Bone marrow (tissue), 2 donors: Measurements from ENCODE around the gene LMO3.
"Not testable (repeated sequence)": the region's sequence is repeated elsewhere in the genome, so short reads cannot be mapped to it uniquely, and the experiment has no call there.

Experiments used
- DNase-seq, 2 donors: peaks; one replicate each; lab custom pipeline; 2025; lab: John Stamatoyannopoulos, UW

The LMO3 gene

DNA sequence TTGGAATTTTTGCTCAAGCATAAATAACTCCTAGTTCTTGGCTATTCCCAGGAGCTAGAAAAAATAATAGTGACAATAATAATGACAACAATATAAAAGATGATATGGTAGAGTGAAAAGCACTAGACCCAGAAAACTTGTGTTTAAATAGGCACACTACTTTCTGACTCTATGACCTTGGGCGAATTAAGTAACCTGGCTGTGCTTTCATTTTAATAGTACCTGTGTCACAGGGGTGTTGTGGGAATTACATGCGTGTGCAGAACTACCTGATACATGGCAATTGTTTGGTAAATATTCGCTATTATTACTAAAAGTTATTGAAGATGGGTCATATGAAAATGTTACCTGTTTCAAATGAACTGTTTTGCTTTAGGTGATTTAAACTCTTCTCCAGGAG lies 60.1 kb downstream of the LMO3 start:
- DNase-seq = no peak

DNA sequence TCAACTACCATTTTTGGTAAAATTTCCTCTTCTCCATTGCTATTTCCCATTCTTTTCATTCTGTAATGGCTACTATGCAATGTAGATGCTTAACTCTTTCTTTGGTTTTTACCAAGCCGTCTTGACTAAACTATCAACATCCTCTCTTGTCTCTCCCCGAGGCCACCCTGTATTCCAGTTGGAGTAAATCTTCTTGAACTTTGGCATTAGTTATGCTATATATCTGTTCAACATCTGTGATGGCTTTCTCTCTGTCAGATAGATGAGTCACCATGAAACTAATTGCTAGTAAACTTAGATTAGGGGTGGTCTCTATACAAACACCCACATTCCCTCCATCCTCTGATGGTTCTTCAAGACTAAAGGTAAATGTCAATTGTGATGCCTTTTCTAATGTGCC lies 63.4 kb downstream of the LMO3 start:
- no peak for DNase-seq

DNA sequence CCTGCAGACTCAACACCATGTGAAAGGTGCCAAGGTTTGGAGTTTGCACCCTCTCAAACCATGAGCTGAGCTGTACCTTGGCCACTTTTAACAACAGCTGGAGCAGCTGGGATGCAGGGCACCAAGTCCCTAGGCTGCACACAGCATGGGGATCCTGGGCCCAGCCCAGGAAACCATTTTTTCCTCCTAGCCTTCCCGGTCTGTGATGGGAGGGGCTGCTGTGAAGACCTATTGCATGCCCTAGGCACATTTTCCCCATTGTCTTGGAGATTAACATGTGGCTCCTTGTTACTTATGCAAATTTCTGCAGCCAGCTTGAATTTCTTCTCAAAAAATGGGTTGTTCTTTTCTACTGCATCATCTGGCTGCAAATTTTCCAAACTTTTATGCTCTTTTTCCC lies 68.3 kb downstream of the LMO3 start:
- DNase-seq = not testable (repeated sequence)

DNA sequence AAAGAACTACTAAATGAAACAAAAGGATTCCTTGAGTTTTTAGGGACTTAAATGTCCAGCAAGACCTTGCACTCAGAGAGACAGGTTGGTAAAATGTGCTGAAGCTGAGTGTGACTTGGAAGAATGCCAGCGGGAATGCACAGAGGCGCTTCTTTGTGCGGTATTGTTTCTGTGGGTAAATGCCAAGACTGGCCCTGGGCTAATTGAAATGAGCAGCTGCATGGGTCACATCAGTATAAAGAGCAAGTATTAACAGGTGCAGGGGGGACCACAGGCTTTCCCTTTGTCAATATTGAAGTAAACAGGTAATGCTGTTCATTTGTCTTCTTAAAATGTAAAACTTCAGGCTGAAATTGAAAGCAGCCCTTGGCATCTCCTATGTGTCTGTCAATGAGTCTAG lies 74.3 kb downstream of the LMO3 start:
- no peak for DNase-seq

DNA sequence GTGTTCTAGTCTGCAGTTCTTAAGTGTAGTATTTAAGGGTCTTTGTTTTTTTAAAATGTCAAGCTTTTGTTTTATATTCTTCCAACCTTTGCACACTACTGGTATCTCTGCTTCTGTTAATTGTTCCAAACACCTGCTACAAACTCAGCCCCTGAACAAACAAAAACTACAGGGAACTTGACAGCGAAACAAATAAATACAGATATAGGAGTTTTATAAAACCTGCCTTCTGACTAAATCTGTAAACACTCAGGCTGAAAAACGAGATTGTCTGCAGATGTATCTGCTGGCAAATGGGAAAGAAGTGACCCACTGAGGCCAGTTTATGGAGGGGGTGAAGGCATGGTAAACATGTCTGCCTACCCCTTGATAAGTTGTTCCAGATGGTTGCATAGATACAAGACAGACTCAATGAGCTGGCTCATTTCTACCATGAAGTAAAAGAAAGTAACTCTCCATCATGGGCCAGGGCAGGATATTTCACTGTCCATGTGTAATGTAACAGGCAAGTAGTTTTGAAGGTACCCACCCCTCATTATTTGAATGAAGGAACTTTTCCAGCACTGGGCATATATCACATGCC lies 75.6 kb downstream of the LMO3 start:
- no peak for DNase-seq

DNA sequence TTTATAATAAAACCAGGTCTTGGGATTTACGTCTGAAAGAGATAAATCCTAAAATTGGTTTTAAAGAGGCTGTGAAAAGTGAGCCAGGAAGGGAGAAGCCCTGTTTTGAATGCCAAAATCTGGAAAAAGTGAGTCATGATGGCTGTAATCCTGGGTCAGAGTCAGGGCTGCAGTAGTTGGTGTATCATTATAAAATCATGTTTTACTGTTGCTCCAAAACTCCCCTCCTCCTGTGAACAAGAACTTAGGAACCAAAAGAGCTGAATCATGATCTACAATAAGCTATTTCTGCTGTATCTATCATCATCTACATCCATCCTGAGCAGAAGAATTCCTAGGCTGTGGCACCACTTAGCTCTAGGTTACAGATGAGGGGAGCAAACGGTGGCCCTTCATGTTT lies 79.3 kb downstream of the LMO3 start:
- no peak for DNase-seq

DNA sequence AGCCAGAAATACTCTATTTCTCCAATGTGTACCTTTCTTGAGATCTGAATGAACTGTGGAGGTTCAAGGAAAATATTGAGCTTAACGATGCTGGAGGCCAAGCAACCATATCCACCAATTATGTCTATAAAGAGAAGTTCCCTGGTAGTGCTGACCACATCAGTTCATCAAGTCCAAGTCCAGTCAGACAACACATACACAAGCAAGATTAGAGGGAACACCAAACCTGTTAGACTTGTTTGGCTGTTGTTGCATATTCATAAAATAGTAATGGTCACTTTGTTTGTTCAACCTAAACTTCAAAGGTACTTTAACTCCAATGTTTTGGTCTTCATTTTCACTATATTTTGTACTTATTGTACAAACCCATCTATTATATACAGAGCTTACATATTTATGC lies 81.6 kb downstream of the LMO3 start:
- no peak for DNase-seq

DNA sequence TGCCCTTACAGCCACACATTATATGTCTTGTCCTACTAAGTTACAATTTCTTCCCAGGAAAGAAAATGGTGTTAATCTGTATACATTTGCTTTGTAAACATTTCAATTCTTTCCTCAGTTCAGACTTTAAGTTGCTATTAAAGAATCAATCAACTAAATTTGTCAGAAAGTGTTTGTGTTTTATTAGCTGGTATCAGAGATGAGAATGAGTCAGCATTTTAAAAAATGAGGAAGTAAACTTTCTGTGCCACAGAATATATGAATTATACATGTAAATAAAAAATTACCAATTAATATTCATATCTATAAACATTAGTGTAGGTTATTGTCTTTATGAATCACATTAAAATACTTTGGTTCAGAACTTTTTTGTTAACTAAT lies 82.0 kb downstream of the LMO3 start:
- no peak for DNase-seq

DNA sequence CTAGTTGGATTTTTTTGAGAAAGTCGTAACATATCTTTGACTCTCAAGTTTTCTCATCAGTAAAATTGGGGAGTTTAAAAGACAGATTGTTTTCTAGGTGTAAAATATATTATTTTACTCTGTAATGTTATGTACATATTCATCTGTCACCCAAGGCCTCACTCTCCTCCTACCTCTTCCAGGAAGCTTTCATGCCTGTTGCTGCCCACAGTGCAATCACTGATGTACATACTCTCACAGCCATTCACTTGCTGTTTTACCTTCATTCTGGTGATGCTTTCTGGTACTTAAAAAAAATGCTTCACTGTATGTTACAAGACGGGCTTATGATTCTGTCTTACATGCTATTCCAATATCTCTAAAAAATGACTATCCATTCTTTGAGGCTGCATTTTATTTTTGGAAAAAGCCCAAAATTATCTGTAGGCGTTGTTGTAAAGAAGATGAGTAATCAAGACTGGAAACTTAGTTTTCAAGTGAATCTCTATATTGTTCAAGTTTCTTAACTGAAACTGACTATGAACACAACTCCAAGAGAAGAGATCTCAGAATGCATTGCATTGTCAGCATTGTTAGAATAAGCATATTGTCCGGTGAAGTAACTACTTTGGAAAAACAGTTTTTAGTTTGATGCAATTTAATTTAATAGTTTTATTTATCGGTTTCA lies 82.5 kb downstream of the LMO3 start:
- no peak for DNase-seq

DNA sequence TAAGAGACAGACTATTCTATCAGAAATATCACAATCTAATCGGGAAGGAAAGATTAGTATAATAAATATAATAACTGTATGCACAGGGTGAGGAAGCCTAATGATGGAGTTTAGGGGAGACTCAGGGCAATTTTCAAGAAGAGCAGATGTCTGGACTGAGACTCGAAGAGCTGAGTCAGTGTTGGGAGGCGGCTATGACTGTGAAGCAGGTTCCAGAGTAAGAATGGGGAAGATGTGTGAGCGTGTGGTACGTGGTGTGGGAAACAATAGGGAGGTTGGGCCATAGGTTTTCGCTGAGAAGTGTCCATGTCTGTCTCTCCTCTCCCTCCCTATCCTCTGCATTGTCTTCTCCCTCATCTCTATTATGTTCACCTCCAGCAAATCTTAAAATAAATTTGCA lies 85.6 kb downstream of the LMO3 start:
- no peak for DNase-seq

DNA sequence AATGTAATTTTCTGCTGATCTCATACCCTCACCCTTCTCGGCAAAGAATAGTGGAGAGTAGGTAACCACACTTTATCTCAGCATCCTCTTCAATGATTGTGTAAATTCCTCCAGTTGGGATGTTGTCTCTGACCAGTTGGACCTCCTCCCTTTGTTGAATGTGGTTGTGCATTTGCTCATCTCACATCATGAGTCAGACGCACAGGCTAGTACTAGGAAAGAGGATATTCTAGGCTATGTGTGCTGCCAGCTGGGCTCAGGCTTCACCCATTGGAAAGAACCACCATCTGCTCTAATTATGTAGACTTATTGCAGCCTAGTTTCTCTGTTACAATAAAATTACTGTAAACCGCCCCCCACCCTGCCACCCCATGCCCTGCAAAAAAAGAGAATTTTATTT lies 90.3 kb downstream of the LMO3 start:
- DNase-seq = no peak

DNA sequence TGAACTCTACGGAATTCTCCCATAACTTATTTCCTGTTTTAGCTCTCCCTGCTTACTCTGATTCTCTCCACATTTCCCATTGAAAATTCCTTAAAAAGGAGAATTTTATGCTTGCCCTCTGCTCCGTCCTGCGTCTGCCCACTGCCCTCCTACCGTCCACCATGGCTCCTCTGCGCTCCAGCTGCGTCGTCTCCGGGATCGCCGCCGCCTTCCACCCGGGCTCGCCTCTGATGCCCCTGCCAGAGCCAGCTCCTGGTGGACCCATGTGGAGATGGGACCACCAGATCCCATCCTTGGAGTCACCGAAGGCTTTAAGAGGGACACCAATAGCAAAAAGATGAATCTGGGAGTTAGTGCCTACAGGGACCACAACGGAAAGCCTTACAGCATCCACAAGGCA lies 92.7 kb downstream of the LMO3 start:
- DNase-seq = no peak

DNA sequence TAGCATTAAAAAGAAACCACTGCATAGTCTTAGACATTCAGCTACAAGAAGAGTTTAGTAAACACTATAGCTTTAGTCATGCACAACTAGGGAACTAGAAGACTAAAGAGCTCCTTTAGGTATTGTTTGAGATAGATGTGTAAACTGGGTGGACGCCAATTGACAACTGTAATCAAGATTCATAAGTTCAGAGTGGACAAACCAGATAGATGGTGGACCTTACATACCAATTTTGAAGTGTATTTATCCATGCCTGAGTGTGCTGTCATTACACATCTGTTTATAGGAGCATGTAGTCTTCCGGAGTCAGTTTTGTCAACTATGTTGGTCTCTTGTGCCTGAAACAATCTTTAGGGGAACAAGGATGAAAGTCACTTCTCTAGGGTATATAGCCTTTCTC lies 96.6 kb downstream of the LMO3 start:
- no peak for DNase-seq

DNA sequence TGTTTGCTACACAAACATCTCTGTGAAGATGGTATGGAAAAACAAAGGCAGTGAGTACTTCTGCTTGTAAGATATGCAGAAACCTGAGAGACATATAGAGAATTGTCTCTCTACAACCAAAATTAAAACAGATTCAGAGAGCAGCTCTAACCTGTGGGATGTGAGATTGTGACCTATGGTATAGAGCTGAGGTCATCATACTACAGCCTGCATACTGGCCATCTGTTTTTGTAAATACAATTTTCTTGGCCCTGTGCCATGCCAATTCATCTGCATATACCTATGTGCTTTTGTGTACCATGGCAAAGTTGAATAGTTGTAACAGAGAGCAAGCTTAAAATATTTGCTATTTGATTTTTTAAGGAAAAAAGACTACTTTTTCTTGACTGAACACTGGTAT lies 99.6 kb downstream of the LMO3 start:
- DNase-seq = no peak

DNA sequence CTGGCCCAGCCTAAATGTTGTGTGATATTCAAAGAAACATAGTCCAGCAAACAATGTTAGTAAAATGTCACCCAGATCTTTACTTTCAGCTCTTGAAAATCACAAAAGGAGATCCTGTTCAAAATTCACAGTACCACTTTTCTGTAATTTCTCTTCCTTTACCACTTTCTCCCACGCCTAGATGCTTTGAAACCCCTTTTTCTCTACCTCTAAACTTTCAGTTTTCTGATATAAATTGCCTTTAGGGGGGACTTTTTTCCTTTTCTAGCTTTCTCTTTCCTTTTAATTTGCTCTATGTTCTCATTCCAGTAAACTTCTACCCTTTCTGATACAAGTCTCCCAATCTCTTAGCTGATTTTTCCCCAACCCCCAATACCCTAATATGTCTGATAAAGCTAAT lies 101.8 kb downstream of the LMO3 start:
- DNase-seq = no peak

DNA sequence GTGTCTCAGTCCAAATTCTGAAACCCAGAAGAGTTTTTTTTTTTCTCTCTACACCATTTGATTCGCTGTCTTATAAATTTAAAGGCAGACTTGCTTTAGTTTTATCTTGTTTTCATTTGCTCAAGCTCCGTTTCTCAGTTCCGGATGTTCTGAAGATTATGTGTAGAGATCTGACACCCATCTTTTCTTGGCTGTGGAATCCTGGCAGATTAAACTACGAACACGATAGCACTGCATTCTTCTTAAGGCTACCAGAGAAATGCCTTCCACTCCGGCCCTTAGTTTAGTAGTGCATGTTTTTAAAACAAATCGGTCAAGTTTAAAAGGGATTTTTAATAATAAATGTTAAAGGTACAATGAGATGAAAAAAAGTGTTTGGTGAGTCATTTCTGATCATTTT lies 106.4 kb downstream of the LMO3 start:
- DNase-seq = no peak
